ENCODE results near the gene ISM1. TPM values are rescaled to one million over a fixed set of nuclear protein-coding genes. Genes with fewer than 3 reads are reported as not detected.

ISM1 gene
- total and polyA plus RNA-seq, 2 experiments from 2014 or later, result 0.15 to 0.63 TPM

DNA sequence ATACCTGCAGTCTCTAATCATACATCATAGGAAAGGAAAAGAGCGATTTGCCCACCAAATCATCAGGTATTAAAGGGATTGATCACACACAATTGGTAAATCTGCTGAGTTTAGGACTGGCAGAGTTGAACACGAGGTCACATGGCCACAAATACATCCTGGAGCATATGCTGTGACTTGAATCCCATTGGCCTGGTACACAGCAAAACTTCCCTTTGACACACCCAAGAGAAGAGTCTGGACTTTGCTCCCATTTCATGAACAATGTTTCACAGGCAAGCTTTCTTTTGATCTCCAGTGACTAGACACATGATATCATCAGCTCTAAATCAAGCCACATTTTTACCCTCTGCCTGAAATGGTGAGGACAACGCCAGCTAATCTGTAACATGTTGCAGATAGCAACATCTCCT, 117.9 kb downstream of the ISM1 start:
- Histone ChIP-seq H3K9me2 (ENCODE audit: insufficient read depth) (peaks cover 30% of the 10 kb centered on the region), H3F3A (replicated peaks; ENCODE audit: low read depth) (no peaks in the 10 kb centered on the region), H3K79me2 (replicated peaks; ENCODE audit: insufficient read depth) (no peaks in the 10 kb centered on the region), H3K4me1 (ENCODE audit: insufficient read depth) (no peaks in the 10 kb centered on the region), H4K20me1 (replicated peaks; ENCODE audit: insufficient read depth) (no peaks in the 10 kb centered on the region), H3K27ac (ENCODE audit: low read depth) (no peak overlapping the region), H3K4me2 (no peak overlapping the region), H2AFZ (no peak overlapping the region), H3K36me3 (ENCODE audit: insufficient read depth) (no peaks in the 10 kb centered on the region), H3K4me3 (no peak overlapping the region), H3K27me3 (ENCODE audit: insufficient read depth) (no peaks in the 10 kb centered on the region)
- Mint-ChIP-seq H3K27ac (no peak overlapping the region), H3K27me3 (ENCODE audit: insufficient read depth, low read depth, poor library complexity) (peaks cover 2% of the 10 kb centered on the region), H3K36me3 (ENCODE audit: low read depth) (no peaks in the 10 kb centered on the region), H3K4me1 (peaks cover 12% of the 10 kb centered on the region), H3K9me3 (no peaks in the 10 kb centered on the region), H3K4me3 (no peak overlapping the region)
- ATAC-seq, result no peak
- DNase-seq (ENCODE audit: low spot score), result no peak
- no peak for TF ChIP-seq EZH2phosphoT487 (IDR thresholded peaks at IDR 0.05; ENCODE audit: unreplicated experiment)
- TF ChIP-seq, protein P1, sequence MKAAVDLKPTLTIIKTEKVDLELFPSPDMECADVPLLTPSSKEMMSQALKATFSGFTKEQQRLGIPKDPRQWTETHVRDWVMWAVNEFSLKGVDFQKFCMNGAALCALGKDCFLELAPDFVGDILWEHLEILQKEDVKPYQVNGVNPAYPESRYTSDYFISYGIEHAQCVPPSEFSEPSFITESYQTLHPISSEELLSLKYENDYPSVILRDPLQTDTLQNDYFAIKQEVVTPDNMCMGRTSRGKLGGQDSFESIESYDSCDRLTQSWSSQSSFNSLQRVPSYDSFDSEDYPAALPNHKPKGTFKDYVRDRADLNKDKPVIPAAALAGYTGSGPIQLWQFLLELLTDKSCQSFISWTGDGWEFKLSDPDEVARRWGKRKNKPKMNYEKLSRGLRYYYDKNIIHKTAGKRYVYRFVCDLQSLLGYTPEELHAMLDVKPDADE (IDR thresholded peaks at IDR 0.05), result no peak
- TF ChIP-seq, protein P2, sequence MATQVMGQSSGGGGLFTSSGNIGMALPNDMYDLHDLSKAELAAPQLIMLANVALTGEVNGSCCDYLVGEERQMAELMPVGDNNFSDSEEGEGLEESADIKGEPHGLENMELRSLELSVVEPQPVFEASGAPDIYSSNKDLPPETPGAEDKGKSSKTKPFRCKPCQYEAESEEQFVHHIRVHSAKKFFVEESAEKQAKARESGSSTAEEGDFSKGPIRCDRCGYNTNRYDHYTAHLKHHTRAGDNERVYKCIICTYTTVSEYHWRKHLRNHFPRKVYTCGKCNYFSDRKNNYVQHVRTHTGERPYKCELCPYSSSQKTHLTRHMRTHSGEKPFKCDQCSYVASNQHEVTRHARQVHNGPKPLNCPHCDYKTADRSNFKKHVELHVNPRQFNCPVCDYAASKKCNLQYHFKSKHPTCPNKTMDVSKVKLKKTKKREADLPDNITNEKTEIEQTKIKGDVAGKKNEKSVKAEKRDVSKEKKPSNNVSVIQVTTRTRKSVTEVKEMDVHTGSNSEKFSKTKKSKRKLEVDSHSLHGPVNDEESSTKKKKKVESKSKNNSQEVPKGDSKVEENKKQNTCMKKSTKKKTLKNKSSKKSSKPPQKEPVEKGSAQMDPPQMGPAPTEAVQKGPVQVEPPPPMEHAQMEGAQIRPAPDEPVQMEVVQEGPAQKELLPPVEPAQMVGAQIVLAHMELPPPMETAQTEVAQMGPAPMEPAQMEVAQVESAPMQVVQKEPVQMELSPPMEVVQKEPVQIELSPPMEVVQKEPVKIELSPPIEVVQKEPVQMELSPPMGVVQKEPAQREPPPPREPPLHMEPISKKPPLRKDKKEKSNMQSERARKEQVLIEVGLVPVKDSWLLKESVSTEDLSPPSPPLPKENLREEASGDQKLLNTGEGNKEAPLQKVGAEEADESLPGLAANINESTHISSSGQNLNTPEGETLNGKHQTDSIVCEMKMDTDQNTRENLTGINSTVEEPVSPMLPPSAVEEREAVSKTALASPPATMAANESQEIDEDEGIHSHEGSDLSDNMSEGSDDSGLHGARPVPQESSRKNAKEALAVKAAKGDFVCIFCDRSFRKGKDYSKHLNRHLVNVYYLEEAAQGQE (IDR thresholded peaks at IDR 0.05; ENCODE audit: unreplicated experiment), result no peak
- no peak for TF ChIP-seq NANOG (IDR thresholded peaks at IDR 0.05; ENCODE audit: borderline replicate concordance)
- TF ChIP-seq, protein P3, sequence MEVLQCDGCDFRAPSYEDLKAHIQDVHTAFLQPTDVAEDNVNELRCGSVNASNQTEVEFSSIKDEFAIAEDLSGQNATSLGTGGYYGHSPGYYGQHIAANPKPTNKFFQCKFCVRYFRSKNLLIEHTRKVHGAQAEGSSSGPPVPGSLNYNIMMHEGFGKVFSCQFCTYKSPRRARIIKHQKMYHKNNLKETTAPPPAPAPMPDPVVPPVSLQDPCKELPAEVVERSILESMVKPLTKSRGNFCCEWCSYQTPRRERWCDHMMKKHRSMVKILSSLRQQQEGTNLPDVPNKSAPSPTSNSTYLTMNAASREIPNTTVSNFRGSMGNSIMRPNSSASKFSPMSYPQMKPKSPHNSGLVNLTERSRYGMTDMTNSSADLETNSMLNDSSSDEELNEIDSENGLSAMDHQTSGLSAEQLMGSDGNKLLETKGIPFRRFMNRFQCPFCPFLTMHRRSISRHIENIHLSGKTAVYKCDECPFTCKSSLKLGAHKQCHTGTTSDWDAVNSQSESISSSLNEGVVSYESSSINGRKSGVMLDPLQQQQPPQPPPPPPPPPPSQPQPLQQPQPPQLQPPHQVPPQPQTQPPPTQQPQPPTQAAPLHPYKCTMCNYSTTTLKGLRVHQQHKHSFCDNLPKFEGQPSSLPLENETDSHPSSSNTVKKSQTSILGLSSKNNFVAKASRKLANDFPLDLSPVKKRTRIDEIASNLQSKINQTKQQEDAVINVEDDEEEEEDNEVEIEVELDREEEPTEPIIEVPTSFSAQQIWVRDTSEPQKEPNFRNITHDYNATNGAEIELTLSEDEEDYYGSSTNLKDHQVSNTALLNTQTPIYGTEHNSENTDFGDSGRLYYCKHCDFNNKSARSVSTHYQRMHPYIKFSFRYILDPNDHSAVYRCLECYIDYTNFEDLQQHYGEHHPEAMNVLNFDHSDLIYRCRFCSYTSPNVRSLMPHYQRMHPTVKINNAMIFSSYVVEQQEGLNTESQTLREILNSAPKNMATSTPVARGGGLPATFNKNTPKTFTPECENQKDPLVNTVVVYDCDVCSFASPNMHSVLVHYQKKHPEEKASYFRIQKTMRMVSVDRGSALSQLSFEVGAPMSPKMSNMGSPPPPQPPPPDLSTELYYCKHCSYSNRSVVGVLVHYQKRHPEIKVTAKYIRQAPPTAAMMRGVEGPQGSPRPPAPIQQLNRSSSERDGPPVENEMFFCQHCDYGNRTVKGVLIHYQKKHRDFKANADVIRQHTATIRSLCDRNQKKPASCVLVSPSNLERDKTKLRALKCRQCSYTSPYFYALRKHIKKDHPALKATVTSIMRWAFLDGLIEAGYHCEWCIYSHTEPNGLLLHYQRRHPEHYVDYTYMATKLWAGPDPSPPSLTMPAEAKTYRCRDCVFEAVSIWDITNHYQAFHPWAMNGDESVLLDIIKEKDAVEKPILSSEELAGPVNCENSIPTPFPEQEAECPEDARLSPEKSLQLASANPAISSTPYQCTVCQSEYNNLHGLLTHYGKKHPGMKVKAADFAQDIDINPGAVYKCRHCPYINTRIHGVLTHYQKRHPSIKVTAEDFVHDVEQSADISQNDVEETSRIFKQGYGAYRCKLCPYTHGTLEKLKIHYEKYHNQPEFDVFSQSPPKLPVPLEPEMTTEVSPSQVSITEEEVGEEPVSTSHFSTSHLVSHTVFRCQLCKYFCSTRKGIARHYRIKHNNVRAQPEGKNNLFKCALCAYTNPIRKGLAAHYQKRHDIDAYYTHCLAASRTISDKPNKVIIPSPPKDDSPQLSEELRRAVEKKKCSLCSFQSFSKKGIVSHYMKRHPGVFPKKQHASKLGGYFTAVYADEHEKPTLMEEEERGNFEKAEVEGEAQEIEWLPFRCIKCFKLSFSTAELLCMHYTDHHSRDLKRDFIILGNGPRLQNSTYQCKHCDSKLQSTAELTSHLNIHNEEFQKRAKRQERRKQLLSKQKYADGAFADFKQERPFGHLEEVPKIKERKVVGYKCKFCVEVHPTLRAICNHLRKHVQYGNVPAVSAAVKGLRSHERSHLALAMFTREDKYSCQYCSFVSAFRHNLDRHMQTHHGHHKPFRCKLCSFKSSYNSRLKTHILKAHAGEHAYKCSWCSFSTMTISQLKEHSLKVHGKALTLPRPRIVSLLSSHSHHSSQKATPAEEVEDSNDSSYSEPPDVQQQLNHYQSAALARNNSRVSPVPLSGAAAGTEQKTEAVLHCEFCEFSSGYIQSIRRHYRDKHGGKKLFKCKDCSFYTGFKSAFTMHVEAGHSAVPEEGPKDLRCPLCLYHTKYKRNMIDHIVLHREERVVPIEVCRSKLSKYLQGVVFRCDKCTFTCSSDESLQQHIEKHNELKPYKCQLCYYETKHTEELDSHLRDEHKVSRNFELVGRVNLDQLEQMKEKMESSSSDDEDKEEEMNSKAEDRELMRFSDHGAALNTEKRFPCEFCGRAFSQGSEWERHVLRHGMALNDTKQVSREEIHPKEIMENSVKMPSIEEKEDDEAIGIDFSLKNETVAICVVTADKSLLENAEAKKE (CRISPR knock-in tag; IDR thresholded peaks at IDR 0.05), result no peak
- TF ChIP-seq JUNB (IDR thresholded peaks at IDR 0.05; ENCODE audit: unreplicated experiment), result no peak
- no peak for TF ChIP-seq STAT1 (IDR thresholded peaks at IDR 0.05; ENCODE audit: unreplicated experiment)
- TF ChIP-seq EZH2 (IDR thresholded peaks at IDR 0.05; ENCODE audit: low read depth, unreplicated experiment), result no peak
- TF ChIP-seq CREB1 (CRISPR knock-in tag; IDR thresholded peaks at IDR 0.05; ENCODE audit: low read depth), result no peak
- no peak for TF ChIP-seq POLR2AphosphoS5 (IDR thresholded peaks at IDR 0.05; ENCODE audit: low read depth)
- TF ChIP-seq CTCF (conservative IDR thresholded peaks at IDR 0.05; ENCODE audit: low read depth in 2 of 2), result no peak
- TF ChIP-seq ZNF114 (CRISPR knock-in tag; IDR thresholded peaks at IDR 0.05), result no peak
- no peak for TF ChIP-seq ZNF331 (CRISPR knock-in tag; IDR thresholded peaks at IDR 0.05; ENCODE audit: low read depth)
